ENCODE measurements around the gene ZRANB1.

Gene ZRANB1

DNA sequence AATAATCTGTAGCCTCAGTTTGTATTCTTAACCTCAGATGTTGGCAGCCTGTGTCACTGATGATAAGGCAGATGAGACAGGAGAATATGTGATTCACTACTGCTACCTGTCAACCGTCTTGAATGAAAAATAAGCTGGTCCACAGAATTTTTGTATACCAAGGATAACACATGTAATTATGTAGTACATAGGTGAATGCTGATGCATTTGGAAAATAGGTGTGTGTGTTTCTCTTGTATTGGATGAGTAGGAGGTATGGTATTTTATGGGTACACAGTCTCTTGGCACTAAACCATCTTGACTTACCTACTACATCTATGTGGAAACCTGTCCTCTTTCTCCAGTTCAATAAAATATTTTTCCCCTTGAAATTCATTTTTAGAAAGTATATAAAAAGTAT is 20.7 kb upstream of the ZRANB1 start:
- DNase-seq (ENCODE audit: low read depth in 2 of 2): no peak

DNA sequence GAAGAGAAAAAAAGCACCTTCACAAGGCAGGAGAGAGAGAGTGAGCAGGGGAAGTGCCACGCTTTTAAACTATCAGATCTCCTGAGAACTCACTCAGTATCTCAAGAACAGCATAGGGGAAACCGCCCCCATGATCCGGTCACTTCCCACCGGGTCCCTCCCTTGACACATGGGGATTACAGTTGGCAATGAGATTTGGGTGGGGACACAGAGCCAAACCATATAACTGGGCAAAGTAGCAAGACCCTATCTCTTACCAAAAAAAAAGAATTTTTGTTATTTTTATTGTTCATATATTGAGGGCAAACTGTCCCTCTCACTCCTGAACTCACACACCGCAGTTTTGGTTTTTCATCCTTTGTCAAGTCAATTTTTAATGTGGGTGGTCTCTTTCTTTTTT is 18.2 kb upstream of the ZRANB1 start:
- no peak for DNase-seq (ENCODE audit: low read depth in 2 of 2)

DNA sequence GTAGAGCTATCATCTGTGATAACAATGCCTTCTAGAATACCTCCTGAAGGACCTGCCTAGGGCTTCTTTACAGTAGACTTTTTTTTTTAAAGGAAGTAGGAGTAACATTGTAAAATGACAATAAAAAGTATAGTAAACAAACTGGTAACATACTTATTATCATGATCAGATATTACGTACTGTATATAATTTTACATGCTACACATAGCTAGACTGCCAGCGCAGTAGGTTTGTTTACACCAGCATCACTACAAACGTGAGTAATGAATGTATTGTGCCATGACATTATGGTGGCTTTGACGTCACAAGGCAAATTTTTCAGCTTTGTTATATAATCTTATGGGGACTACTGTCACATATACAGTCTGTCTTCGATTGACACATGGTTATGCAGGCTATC is 15.4 kb upstream of the ZRANB1 start:
- DNase-seq (ENCODE audit: low read depth in 2 of 2): no peak

DNA sequence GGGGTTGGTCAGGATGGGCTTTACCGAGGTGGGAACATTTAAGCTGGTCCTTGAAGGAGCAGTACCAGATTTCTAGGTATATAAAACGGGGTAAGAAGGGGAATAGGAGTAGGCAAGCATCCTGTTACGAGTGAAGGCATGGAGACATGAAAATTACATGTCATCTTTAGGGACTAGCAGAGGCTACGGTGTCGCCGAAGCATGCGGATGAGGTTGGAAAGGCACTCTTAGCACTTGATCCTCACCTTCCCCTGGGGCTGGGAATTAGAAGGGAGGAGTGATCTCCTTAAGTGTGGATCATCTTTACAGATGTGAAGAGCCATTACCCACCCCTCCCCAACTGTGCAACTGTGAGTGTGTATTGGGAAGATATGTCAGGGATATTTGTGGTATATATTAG is 13.8 kb upstream of the ZRANB1 start:
- DNase-seq (ENCODE audit: low read depth in 2 of 2): no peak

DNA sequence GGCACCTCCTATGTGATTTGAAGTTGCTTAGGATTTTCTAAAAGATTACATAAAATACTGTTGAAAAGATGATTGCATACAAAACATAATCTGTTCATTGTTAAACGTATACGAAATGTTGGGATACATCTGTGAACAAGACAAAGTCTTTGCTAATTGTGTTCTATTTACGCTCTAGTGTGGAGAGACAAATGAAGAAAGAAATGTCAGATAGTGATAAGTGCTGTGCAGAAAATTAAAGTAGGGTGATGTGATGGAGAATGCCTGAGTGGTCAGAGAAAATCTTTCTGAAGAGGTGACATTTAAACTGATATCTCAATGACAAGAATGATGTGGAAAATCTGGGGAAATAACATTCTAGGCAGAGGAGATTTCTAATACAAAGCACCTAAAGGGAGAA is 13.4 kb upstream of the ZRANB1 start:
- no peak for DNase-seq (ENCODE audit: low read depth in 2 of 2)

DNA sequence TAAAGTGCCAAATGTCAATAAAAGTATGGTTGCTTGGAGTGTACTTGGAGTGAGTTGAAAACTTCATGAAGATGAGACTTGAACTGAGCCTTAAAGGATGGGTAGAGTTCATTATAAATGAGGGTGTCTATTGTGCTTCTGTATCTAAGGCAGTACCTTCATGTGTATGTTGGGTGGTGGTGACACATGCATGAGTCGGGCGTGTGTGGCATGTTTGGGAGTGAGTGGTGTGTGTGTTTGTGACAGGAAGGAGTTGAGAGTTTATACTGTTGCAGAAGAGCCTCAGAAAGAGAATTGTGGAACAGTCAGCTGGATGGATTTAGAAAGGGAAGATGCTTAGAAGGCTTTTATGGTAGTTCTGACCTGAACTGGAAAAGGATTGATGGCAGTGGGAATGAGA is 6.0 kb upstream of the ZRANB1 start:
- no peak for DNase-seq (ENCODE audit: low read depth in 2 of 2)

DNA sequence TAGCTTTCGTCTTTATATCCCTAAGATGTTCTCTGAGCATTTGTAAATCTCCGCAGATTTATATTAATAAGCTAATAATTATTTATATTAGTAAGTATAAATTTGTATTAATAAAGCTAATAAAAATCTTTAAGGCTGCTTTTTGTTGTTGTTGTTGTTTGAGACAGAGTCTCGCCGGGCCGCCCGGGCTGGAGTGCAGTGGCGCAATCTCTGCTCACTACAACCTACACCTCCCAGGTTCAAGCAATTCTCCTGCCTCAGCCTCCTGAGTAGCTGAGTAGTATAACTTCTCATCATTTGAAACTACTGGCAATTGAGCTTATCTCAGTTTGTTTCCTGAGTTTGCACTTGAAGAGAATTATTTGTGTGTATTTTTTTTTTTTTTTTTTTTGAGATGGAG is 5.1 kb upstream of the ZRANB1 start:
- no peak for DNase-seq (ENCODE audit: low read depth in 2 of 2)

DNA sequence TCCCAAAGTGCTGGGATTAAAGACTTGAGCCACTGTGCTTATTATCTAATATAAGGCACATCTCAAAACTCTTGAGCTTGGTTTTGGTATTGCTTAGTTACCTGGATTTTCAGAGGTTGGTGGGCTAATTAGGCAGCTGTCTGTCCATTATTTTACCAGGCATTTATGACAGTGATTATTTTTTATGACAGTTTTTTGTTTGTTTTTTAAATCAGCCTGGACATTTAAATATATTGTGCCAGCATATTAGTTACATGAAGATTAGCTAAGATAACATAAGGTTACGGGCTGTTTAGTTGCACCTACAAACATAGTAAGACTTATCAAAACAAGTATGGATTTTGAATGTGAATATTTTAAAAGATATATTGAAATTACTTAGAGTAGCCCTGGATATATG is 2.6 kb upstream of the ZRANB1 start:
- DNase-seq (ENCODE audit: low read depth in 2 of 2): no peak

DNA sequence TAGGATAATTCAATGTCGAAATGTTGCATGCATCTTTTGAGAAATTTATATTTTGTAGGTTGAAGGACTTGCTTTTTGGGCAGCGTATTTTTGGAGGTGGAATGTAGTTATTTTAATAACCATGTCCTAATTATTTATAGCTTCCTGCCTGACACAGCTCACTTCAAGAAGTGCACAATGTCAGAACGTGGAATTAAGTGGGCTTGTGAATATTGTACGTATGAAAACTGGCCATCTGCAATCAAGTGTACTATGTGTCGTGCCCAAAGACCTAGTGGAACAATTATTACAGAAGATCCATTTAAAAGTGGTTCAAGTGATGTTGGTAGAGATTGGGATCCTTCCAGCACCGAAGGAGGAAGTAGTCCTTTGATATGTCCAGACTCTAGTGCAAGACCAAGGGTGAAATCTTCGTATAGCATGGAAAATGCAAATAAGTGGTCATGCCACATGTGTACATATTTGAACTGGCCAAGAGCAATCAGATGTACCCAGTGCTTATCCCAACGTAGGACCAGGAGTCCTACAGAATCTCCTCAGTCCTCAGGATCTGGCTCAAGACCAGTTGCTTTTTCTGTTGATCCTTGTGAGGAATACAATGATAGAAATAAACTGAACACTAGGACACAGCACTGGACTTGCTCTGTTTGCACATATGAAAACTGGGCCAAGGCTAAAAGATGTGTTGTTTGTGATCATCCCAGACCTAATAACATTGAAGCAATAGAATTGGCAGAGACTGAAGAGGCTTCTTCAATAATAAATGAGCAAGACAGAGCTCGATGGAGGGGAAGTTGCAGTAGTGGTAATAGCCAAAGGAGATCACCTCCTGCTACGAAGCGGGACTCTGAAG is 620 bp downstream of the ZRANB1 start:
- no peak for DNase-seq (ENCODE audit: low read depth in 2 of 2)

DNA sequence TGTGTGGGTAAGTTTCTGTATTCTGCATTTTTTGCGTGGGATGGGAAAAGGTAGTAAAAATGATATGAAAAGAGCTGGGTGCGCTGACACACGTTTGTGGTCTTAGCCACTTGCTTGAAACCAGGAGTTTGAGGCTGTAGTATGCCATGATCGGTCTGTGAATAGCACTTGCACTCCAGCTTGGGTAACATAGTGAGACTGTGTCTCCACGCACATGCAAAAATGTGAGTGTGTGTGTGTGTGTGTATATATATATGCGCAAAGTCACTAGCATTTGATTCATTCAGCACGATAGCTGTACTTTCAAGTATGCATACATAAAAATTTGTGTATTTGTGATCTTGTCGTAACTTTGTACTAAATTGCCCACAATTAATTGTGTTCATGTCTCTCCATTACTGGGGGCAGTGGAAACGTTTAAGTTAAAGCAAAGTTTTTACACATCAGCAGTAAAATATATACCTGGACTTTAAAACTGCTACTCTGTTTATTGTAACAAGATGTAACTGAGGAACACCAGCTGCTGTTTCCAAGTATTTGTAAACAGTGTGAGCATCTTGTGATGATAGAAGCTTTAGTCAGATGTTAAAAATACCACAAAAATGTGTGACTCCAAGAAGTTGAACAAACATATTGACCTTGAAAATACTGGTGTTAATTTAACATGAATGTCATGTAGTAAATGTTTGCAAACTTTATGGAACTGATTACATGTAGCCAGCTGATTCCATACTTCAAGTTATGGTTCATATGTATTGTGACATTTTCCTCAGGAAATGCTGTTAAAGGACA is 1.6 kb downstream of the ZRANB1 start:
- DNase-seq (ENCODE audit: low read depth in 2 of 2): no peak

DNA sequence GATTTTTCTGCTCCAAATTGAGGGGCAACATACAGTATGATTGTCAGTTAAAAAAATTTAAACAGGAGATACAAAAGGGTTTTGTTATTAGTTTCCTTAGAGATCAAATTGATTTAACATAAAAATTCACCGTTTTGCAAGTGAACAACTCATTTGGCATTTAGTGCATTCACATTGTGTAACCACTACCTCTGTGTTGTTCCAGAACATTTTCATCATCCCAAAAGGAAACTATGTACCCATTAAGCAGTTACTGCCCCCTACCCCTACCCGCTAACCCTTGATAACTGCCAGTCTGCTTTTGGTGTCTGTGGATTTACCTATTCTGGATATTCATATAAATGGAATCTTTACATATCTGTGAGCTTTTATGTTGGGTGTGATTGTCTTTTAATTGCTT is 3.1 kb downstream of the ZRANB1 start:
- no peak for DNase-seq (ENCODE audit: low read depth in 2 of 2)

DNA sequence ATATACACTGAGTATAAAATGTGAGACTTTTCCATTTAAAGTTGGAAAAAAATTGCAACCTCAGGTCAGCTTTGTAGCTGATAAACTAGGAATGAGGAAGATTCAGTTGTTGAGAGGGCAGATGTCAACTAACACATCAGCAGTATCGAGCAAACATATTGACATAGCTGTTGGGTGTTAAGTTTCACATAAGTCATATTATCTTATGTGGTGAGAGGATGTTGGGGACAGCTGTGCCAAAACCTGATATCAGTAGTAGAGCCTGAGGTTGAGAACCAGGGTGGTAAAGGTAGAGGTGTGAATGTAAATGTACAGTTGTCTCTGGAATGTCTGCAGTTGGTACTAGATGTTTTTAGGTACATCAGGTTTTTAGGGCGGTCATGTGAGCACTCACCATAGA is 5.0 kb downstream of the ZRANB1 start:
- no peak for DNase-seq (ENCODE audit: low read depth in 2 of 2)

DNA sequence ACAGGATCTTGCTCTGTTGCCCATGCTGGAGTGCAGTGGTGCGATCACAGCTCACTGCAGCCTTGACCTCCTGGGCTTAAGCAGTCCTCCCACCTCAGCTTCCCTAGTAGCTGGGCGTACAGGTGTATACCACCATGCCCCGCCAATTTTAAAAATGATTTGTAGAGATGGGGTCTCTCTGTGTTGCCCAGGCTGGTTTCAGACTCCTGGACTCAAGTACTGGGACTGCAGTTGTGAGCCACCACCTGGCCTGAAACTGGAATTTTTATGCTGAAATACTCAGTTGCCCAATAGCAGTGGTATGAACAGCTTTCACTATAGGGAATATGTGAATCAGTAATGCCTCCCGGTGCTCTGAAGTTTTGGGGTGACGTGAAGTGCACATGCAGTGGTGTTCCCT is 7.6 kb downstream of the ZRANB1 start:
- no peak for DNase-seq (ENCODE audit: low read depth in 2 of 2)

DNA sequence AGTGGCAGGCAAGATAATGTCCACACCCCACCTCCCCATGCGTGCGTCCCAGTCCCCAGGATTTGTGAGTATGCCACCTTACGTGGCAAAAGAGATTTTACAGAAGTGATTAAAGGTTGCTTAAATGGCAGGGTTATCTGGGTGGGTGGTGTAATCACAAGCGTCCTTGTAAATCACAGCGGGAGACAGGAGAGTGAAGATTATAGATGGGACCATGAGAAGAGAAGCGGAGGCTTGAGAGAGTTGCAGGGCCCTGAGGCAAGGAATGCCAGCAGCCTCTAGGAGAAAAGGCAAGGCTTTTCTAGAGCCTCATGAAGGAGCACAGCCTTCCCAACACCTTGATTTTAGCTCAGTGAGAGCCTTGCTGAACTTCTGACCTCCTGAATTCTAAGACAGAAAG is 10.2 kb downstream of the ZRANB1 start:
- DNase-seq (ENCODE audit: low read depth in 2 of 2): no peak

DNA sequence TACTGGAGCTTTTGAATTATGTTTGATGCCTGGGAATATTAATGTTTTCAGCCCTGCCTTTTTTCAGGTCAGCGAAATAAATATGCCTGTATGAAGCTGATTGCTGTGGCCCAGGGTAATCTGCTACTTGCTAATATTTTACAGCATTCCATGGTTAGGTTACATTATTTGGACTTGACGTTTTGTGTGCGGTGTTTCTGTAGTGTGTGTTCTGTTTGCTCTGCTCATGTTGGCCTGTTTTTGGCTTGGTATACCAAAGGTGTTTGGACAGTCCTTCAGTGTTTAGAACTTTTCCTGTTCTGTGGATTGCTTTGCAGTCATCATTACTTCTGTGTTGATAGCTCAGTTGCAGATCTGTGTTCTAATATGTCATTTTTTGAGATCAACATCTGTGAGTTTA is 11.5 kb downstream of the ZRANB1 start:
- DNase-seq (ENCODE audit: low read depth in 2 of 2): no peak

DNA sequence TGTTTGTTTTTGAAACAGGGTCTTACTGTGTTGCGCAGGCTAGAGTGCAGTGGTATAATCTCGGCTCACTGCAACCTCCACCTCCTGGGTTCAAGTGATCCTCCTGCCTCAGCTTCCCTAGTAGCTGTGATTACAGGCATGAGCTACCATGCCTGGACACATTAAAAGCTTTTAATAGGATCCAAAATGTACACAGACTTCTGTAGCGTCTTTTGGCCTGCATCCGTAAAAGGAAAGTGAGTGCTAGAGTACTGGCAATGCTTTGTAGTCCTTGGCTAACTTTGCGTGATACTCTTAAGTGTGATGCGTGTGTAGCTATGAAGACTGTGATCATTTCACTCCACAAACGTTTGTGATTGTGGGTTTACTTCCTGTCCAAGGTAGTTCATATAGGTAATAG is 13.3 kb downstream of the ZRANB1 start:
- no peak for DNase-seq (ENCODE audit: low read depth in 2 of 2)

DNA sequence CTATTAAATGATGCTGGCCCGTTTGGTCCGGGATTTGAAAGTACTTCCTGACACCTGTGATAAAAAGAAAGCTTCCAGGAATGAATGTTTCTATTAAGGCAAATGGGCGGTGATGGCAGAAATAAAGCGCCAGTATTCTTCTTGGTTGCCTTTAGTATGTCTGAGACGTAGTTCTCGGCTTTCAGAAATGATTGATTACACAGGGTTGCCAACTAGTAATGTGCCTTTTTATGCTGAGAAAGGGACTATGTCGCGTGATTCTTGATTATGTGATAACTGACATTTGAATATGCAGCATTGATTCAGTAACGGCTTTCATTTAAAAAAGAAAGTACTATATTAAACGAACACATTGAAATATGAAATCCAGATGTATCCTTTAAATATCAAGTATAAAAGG is 13.9 kb downstream of the ZRANB1 start:
- DNase-seq (ENCODE audit: low read depth in 2 of 2): no peak

DNA sequence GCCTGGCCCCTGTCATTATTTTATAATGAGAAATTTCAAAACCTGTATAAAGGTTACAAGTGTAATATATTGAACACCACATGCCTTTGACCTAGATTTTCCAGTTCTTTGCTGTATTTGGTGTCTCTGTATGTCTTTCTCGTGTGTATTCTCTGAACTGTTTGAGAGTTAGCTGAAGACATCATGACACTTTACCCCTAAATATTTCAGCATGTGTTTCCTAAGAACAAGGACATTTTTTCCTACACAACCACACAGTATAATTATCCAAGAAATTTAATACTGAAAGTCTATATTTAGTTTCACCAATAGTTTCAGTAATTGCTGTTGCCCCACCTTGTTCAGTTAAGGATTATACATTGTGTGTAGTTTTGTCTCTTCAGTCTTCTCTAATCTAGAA is 14.8 kb downstream of the ZRANB1 start:
- DNase-seq (ENCODE audit: low read depth in 2 of 2): no peak

DNA sequence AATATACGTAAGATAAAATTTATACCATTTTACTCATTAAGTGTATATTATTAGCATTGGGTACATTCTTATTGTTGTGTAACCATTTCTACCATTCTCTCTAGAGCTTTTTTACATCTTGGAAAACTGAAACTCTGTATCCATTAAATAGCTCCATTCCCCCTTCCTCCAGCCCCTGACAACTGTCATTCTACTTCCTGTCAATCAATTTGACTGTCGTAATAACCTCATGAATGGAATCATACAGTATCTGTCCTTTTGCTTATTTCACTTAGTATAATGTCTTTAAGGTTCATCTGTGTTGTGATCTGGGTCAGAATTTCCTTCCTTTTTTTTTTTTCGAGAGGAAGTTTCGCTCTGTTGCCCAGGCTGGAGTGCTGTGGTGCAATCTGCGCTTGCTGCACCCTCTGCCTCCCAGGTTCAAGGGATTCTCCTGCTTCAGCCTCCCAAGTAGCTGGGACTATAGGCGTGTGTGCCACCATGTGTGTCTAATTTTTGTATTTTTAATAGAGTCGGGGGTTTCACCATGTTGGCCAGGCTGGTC is 15.6 kb downstream of the ZRANB1 start:
- DNase-seq (ENCODE audit: low read depth in 2 of 2): no peak

DNA sequence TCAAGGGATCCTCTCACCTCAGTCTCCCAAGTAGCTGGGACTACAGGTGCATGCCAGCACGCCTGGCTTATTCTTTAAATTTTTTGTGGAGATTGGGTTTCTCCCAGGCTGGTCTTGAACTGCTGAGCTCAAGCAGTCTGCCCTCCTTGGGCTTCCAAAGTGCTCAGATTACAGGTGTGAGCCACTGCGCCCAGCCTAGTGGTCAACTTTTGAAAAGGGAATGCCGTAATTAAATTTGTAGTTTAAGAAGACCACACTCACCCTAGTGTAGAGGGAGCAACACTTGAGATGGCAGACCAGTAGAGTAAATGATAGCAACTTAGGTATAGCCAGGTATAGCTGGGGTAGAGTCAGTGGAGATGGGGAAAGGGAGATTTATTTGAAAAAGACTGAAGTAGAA is 17.6 kb downstream of the ZRANB1 start:
- DNase-seq (ENCODE audit: low read depth in 2 of 2): no peak

DNA sequence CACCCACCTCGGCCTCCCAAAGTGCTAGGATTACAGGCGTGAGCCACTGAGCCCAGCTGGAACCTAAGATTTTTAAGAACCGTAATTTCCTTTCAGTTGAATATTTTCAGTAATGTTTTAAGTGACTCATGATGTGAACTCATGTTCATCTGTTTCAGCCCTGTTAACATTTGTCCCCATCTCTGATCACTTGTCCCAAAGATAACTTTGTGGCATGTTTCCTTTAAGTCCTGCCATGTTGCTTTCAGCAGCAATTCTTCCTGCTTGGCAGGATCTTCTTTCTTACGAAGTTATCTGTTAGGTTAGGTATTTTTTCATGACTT is 19.3 kb downstream of the ZRANB1 start:
- DNase-seq (ENCODE audit: low read depth in 2 of 2): no peak

DNA sequence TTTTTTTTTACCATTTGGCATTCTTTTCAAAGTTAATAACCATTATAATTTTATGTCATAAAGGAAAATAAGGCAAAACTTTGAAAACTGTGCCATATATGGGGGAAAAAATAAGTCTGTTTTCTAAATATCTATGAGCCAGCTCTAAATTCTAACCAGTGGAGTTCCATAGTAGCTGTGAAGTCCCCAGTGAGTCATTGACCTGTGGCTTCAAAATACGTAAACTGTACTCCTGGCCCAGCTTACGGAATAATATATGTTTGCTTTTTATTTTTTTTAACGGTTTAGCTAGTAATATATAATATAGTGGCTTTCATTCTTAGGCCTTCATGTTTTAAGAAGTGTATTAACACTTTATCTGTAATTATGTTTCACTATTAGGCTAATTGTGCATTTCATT is 20.5 kb downstream of the ZRANB1 start:
- DNase-seq (ENCODE audit: low read depth in 2 of 2): no peak

All from stimulated activated CD8-positive, alpha-beta memory T cell treated with anti-CD3 and anti-CD28 coated beads, Interleukin-15, amount 100 ng/mL, for 4 hours (primary cell).